Measurements from ENCODE around the gene TENM4.

Gene TENM4

GRCh38 chr11:79417069-79417920 lies 23.5 kb downstream of the TENM4 start:
- DNase-seq, result no peak

DNA sequence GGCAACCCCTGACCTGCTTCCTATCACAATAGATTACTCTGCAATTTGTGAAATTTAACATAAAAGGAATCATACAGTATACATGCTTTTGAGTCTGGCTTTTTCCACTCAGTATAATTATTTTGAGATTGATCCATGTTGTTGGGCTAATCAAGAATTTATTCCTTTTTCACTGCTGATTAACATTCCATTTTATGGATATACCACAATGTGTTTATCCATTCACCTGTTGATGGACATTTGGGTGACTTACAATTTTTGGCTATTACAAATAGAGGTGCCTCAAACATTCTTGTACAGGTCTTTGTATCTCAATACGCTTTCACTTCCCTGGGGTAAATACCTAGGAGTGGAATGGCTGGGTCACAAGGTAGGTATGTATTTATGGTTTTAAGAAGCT lies 24.9 kb downstream of the TENM4 start:
- no peak for DNase-seq

- DNase-seq, result no peak
These were observed 25.4 kb downstream of the TENM4 start for GRCh38 chr11:79415411-79415810.

DNA sequence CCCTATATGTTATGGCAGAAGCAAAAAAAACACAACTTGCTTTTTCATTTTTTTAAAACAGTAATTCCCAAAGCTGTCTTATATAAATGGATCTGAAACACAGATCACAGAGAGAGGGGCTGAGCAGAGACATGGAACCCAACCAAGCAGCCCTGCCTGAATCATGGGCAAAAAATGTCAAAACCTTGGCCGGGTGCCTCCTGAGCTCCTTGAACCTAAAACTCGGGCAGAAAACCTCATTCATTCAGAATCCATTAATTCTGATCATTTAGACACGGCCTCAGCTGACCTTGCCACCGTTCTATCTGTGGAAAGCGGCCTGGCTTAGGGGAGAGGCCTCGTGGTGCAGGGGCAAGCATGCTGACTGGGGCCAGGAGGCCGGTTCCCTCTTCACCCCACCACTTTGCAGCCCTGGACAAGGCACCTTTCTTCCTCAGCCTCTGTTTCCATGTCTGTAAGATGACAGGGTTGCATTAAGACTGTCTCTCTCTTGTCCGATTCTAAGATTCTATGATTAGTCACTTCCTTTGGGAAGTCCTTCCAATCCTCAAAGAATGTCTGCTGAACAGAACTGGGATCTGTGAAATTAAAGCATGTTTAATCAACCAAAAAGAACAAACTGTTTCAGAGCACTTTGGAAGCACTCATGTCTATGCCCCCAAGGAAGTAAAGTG lies 26.0 kb downstream of the TENM4 start:
- no peak for DNase-seq

- DNase-seq, result no peak
These were observed 26.8 kb downstream of the TENM4 start for GRCh38 chr11:79414041-79414440.

- no peak for DNase-seq
These were observed 27.6 kb downstream of the TENM4 start for GRCh38 chr11:79413268-79413667.

DNA sequence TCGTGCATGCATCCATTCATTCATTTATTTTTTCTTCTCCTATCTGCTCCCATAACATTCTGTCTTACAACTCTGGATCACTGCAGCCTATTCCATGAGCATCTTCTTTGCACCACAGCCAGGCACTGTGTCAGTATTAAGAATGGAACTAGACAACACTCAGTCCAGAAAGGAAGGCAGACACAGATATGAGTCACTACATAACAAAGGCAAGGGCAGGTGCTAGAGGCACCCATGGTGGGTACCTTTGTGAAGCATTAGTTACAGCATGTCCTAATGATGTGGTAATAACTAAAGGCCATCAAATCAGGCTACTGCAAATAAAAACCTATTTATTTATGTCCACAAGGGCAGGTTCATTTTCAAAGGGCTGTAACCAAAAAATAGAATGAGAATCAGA lies 28.1 kb downstream of the TENM4 start:
- DNase-seq, result no peak

DNA sequence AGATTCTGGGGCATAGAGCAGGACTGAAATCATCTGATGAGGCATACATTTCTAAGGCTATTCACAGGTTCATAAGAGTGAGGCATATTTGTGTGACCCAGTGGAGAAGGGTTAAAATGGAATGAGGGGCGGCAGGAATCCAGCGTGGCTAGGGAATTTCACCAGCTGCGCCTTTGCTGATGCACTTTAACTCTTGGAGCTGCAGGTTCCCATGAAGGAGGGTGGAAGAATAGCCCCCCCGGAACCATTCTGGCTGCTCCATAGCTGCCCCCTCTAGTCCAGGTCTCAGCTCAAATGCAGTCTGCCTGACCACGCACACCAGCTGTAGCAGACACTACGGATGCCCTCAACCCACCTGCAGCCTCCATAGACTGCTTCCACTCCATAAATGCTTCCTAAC lies 31.5 kb downstream of the TENM4 start:
- no peak for DNase-seq

- no peak for DNase-seq
These were observed 34.5 kb downstream of the TENM4 start for GRCh38 chr11:79406376-79406775.

GRCh38 chr11:79404806-79405205 lies 36.0 kb downstream of the TENM4 start:
- DNase-seq, result no peak

DNA sequence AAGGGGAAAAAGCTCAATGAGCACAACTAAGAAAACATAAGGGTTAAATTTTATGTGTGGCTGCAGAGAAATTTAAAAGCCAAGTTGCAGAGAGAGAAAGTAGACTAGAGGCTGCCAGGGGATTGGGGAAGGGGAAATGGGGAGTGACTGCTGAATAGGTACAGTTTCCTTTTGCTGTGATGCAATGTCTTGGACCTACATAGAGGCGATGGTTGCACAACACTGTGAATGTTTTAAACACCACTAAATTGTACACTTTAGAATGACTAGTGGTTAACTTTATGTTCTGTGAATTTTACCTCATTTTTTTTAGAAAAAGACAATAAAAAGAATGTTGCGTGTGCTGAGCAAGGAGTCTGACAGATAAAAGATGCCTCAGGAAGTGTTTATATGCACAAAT lies 36.5 kb downstream of the TENM4 start:
- no peak for DNase-seq

GRCh38 chr11:79403839-79404238 lies 37.0 kb downstream of the TENM4 start:
- DNase-seq, result no peak

DNA sequence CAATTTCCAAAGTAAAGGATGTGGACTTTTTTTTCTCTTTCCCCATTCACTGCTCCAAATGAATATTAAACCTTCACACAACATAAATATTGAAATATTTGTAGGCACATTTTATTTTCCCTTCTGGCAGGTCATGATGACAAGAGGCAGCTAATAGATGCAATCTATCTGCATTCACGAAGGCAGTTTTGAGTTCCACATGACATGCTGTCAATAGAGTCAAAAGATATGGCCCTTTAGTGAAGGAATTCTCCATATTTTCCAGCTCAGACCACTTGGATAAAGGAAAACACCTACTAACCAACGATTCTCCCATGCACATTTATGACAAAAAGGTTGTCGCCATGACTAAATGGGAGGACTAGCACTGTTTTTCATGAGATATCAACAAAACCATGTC lies 37.9 kb downstream of the TENM4 start:
- DNase-seq, result no peak

DNA sequence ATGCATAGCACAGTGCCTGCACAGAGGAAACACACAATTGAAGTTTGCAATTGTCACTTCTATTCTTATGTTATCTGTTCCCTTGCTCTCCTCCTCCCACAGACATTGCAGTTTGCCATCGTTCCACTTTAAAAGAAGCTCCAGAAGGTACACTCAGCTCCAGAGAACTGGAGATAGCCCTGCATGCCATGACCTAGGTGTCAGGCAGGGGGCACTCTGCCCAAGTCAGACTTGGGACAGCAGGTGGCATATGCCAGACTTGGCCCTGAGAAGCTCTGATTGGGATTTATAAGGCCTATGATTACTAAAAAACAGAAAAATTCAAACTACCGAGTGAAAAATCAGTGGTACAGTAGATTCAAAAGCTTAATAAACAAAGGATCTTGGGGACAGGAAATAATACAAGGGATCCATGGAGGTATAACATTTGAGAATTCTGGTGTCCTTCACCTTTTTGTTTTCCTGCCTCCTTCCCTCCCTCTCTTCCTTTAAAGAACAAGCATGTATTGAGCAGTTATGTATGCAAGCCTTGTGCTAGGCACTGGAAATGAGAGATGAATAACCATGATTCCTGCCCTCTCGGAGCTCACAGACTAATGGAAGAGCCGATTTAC lies 40.0 kb downstream of the TENM4 start:
- DNase-seq, result no peak

GRCh38 chr11:79400206-79400605 lies 40.6 kb downstream of the TENM4 start:
- DNase-seq, result no peak

- no peak for DNase-seq
These were observed 43.6 kb downstream of the TENM4 start for GRCh38 chr11:79397252-79397651.

DNA sequence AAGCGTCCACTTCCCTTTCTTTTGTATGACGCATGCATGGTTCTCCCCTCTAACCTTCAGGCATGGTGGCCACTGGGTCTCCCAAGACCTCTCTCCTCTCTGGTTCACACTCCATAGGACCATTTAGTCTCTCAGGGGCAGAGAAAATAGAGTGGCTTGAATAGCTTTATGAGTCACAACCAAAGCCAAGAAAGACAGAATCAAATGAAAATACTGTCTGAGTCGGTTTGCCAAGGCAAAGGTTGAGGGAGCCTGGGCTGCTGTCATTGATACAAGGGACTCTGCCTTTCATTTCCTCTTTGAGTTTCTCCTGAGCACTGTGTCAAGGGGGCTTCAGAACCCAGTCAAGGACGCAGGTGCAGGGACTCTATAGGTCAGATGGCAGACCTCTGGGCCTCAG lies 44.2 kb downstream of the TENM4 start:
- no peak for DNase-seq

GRCh38 chr11:79396001-79396400 lies 44.8 kb downstream of the TENM4 start:
- no peak for DNase-seq

DNA sequence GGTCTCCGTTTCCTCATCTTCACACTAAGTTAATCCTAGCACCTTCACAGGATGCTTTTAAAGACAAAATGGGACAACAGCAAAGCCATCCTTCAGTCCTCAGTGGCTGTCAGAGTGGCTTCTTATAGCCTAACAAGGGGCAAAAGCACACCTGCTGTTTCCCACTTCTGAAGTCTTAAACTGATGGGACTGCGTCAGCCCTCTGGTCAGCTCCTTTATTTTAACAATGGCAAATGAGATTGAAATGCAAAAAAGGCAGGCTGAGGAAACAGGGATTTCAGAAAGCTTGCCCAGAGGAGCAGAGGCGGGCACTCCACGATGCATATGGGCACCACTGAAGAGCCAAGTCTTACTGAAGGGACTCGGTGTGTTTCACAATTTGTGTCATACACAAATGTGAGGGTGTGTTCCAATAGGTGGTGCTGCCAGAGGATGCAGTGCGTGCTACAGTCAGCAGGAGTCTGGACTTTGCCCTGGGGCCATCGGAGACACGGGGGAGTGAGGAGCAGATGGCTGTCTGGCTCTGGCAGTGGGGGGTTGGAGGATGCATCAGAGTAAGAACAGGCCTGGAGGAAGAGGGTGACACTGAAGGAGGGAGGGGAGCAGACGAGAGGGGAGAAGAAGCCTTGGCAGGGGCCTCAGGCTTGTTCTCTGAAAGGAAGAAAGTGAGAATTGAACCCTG lies 47.3 kb downstream of the TENM4 start:
- DNase-seq, result no peak

DNA sequence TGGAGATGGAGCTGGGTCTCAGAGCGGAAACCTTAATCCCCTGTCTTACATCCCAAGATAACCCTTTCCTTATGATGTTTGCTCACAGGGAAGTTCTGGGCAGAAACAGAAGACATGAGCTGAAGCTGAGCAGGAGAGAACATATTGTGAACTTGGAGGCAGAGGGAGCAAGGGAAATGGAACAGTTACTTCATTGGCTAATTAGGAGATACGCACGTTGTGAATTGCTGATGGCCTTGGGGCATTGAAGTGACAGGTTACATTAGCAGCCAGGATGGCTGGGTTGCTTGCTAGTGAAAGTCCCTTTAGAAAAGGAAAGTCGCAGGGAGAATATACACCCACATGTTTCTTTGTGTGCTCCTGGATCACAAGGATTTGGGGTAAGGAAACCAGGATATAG lies 48.7 kb downstream of the TENM4 start:
- no peak for DNase-seq

- DNase-seq, result no peak
These were observed 49.9 kb downstream of the TENM4 start for GRCh38 chr11:79390923-79391322.

DNA sequence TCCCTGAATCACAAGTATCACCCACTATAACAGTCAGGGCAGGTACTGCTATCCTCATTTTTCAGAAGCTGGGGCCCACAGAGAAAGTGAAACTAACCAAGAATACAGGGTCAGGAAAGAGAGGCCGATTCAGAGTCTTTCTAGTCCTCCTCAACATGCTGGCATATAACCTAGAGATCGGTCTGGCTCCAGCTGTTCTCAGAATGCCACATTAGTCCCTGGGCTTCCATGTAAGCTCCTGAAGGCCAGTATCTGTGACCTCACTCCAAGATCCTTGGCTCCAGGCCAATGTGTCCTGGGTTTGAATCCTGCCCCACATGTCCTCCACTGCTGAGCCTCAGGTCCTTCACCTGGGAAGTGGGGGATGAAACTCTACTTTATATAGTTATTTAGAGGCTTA lies 50.4 kb downstream of the TENM4 start:
- no peak for DNase-seq

GRCh38 chr11:79388201-79388600 lies 52.6 kb downstream of the TENM4 start:
- DNase-seq, result no peak

GRCh38 chr11:79383874-79384273 lies 57.0 kb downstream of the TENM4 start:
- no peak for DNase-seq
